Panc1 (cell line): ENCODE measurements around the gene MYO16.

Experiments used
- CTCF ChIP-seq: fragments of 450-650 bp; IDR thresholded peaks from 2 replicates; pipeline ENCODE4 v1.5.1; 2017; ENCODE audit warnings: mild to moderate bottlenecking
- POLR2AphosphoS5 ChIP-seq: IDR thresholded peaks from 2 replicates; pipeline ENCODE4 v1.6.1; 2012; ENCODE audit warnings: mild to moderate bottlenecking, low read depth, low read length, moderate library complexity
- REST ChIP-seq, 2 experiments: IDR thresholded peaks; 2 replicates each; pipeline ENCODE4 v1.6.1; 2011 to 2012; ENCODE audit warnings: low read depth in 2 of 2, control low read depth in 1 of 2, low read length in 1 of 2, mild to moderate bottlenecking in 1 of 2, moderate library complexity in 1 of 2; ENCODE audit not compliant: insufficient read depth in 1 of 2

- no peak for TF ChIP-seq CTCF
- no peak for TF ChIP-seq POLR2AphosphoS5
- TF ChIP-seq REST (IDR thresholded peaks at IDR 0.05; ENCODE audit: insufficient read depth in 1 of 2, low read depth in 2 of 2, low read length in 1 of 2): no peak
Observed at GRCh38 chr13:108835083-108835482, 205.7 kb downstream of the MYO16 start.
